ENCODE measurements around the gene FPR3.

DNA sequence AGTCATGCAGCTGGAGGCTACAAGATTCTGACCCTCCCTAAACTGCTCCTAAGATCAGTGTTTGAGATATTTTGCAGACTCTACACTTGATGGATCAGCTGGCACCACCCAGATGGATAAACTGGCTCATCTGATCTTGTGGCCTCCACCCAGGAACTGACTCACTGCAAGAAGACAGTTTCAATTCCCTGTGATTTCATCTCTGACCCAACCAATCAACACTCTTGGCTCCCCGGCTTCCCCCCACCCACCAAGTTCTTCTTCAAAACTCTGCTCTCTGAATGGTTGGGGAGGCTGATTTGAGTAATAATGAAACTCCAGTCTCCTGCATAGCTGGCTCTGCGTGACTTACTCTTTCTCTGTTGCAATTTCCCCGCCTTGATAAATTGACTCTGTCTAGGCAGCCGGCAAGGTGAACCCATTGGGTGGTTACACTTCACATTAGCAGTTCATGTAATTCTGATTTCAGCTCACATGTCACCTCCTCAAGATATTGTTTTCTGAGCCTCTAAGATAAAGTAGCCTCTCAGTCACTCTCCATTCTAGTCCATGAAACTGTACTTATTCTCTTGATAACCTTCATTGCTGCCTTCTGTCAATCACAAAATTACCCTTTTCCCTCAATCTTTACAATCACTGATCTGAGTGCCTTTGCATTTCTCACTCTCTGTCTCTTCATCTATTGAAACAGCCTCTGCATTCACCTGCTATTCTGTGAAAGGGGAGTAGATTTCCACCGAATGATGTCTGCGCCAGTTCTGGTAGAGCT lies 9.9 kb upstream of the FPR3 start:
- TF ChIP-seq, protein P1, sequence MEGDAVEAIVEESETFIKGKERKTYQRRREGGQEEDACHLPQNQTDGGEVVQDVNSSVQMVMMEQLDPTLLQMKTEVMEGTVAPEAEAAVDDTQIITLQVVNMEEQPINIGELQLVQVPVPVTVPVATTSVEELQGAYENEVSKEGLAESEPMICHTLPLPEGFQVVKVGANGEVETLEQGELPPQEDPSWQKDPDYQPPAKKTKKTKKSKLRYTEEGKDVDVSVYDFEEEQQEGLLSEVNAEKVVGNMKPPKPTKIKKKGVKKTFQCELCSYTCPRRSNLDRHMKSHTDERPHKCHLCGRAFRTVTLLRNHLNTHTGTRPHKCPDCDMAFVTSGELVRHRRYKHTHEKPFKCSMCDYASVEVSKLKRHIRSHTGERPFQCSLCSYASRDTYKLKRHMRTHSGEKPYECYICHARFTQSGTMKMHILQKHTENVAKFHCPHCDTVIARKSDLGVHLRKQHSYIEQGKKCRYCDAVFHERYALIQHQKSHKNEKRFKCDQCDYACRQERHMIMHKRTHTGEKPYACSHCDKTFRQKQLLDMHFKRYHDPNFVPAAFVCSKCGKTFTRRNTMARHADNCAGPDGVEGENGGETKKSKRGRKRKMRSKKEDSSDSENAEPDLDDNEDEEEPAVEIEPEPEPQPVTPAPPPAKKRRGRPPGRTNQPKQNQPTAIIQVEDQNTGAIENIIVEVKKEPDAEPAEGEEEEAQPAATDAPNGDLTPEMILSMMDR (IDR thresholded peaks at IDR 0.05): no peak
- peak in 3 of 4 donors; percentile 15 to 34 (median 21) for TF ChIP-seq POLR2AphosphoS5 (IDR thresholded peaks at IDR 0.05)
- no peak for TF ChIP-seq EP300 (IDR thresholded peaks at IDR 0.05)

Measured in sigmoid colon (tissue), 4 donors.